Measurements from ENCODE around the gene VSTM5.

VSTM5 gene

DNA sequence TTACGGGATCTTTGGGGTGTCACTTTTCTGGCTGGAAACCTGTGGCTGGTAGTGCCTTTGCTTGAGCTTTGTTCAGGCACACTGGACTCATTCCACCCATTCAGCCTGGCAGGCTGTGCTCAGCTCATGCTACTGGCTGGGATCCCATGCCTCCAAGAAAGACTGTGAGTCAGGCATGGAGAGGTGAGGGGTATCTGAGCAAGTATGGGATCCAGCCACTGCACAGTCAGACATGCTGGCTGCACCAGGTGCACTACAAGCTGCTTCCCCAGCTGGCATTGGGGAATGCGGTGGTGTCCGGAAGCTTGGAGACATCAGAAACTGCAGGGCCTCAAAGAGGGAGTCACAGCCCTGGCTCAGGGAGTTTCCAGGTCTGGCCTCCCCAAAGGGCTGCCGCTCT lies 78.3 kb downstream of the VSTM5 start:
- TF ChIP-seq, protein P1, sequence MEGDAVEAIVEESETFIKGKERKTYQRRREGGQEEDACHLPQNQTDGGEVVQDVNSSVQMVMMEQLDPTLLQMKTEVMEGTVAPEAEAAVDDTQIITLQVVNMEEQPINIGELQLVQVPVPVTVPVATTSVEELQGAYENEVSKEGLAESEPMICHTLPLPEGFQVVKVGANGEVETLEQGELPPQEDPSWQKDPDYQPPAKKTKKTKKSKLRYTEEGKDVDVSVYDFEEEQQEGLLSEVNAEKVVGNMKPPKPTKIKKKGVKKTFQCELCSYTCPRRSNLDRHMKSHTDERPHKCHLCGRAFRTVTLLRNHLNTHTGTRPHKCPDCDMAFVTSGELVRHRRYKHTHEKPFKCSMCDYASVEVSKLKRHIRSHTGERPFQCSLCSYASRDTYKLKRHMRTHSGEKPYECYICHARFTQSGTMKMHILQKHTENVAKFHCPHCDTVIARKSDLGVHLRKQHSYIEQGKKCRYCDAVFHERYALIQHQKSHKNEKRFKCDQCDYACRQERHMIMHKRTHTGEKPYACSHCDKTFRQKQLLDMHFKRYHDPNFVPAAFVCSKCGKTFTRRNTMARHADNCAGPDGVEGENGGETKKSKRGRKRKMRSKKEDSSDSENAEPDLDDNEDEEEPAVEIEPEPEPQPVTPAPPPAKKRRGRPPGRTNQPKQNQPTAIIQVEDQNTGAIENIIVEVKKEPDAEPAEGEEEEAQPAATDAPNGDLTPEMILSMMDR (conservative IDR thresholded peaks at IDR 0.05) = no peak
- H3K27ac ChIP-seq = no peak overlapping the region

DNA sequence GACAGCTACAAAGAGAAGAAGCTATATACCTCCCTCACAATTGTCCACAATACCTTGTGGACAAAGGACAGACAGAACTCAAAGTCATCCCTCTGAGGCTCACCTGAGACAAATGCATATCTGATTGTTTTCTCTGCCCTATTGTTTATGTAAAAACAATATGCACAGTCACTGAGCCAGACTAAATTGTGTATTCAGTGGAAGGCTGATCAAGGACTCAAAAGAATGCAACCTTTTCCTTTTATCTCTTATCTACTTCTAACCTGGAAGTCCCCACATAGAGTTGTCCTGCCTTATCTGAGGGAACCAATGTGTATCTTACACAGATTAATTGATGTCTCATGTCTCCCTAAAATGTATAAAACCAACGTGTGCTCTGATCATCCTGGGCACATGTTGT lies 80.3 kb downstream of the VSTM5 start:
- TF ChIP-seq, protein P1 (conservative IDR thresholded peaks at IDR 0.05) = no peak
- no peak overlapping the region for H3K27ac ChIP-seq

All from VCaP (cell line).